ENCODE data around the gene PRKAR1A. TPM values are rescaled to one million over a fixed set of nuclear protein-coding genes. Genes with fewer than 3 reads are reported as not detected.
A peak's percentile ranks its signal among the peaks of the same experiment; 100 is the strongest.
"Not testable (repeated sequence)": the region's sequence is repeated elsewhere in the genome, so short reads cannot be mapped to it uniquely, and the experiment has no call there.

Gene PRKAR1A
- total and polyA plus RNA-seq, 8 donors = 22.6 to 323 (median 80.3) TPM

GRCh38 chr17:68579194-68579927 lies 67.1 kb downstream of the PRKAR1A start:
- H3K36me3 ChIP-seq = no peaks in the 10 kb centered on the region
- 79 to 94% (median 89%) methylated on average over 8 of the region's 8 CpGs for WGBS, 5 donors
- no peaks in the 10 kb centered on the region for H3K27me3 ChIP-seq
- no peak for DNase-seq
- H3K27ac ChIP-seq = peak overlapping the region in 2 of 5 donors; percentile 25 to 72
- no peaks in the 10 kb centered on the region for H3K9me3 ChIP-seq
- TF ChIP-seq CTCF (IDR thresholded peaks at IDR 0.05) (no peak), POLR2AphosphoS5 (IDR thresholded peaks at IDR 0.05) (no peak), POLR2A (IDR thresholded peaks at IDR 0.05) (no peak), EP300 (IDR thresholded peaks at IDR 0.05) (no peak)
- H3K4me3 ChIP-seq = no peak overlapping the region
- intact Hi-C loops (cut with DNase I; ENCODE audit: low total_unique reads) = no loop called here
- H3K4me1 ChIP-seq = peaks cover 0 to 26% (median 4%) of the 10 kb centered on the region in 4 donors

GRCh38 chr17:68580236-68580770 lies 68.1 kb downstream of the PRKAR1A start:
- Histone ChIP-seq H3K4me3 (no peak overlapping the region), H3K4me1 (peaks cover 0 to 26% (median 4%) of the 10 kb centered on the region in 4 donors), H3K27ac (peak overlapping the region in 3 of 5 donors; percentile 2 to 72 (median 25)), H3K27me3 (no peaks in the 10 kb centered on the region), H3K9me3 (no peaks in the 10 kb centered on the region), H3K36me3 (no peaks in the 10 kb centered on the region)
- WGBS, 5 donors = 56 to 87% (median 73%) methylated on average over 6 of the region's 6 CpGs
- peak in 1 of 3 donors; percentile 18 for TF ChIP-seq POLR2AphosphoS5 (IDR thresholded peaks at IDR 0.05)
- no peak for TF ChIP-seq CTCF (IDR thresholded peaks at IDR 0.05)
- peak in 1 of 2 donors; percentile 34 for DNase-seq
- intact Hi-C loops (cut with DNase I; ENCODE audit: low total_unique reads) = no loop called here

GRCh38 chr17:68581863-68582645 lies 69.8 kb downstream of the PRKAR1A start:
- H3K9me3 ChIP-seq = no peaks in the 10 kb centered on the region
- no peaks in the 10 kb centered on the region for H3K27me3 ChIP-seq
- no peak overlapping the region for H3K27ac ChIP-seq
- TF ChIP-seq EP300 (IDR thresholded peaks at IDR 0.05) (no peak), POLR2AphosphoS5 (IDR thresholded peaks at IDR 0.05) (no peak), POLR2A (IDR thresholded peaks at IDR 0.05) (no peak), CTCF (IDR thresholded peaks at IDR 0.05) (no peak)
- no peak for DNase-seq
- 70 to 85% (median 75%) methylated on average over 9 of the region's 9 CpGs for WGBS, 5 donors
- intact Hi-C loops (cut with DNase I; ENCODE audit: low total_unique reads) = no loop called here
- no peak overlapping the region for H3K4me3 ChIP-seq
- peaks cover 0 to 17% (median 4%) of the 10 kb centered on the region in 4 donors for H3K4me1 ChIP-seq
- no peaks in the 10 kb centered on the region for H3K36me3 ChIP-seq

GRCh38 chr17:68582867-68583266 lies 70.6 kb downstream of the PRKAR1A start:
- intact Hi-C loops (cut with DNase I; ENCODE audit: low total_unique reads); H3K9me3 ChIP-seq; H3K27me3 ChIP-seq; DNase-seq; H3K4me1 ChIP-seq; H3K27ac ChIP-seq; H3K4me3 ChIP-seq; H3K36me3 ChIP-seq: not testable (repeated sequence)
- 51 to 60% (median 54%) methylated on average over 6 of the region's 6 CpGs for WGBS, 5 donors

All from stomach (tissue), 9 donors.